HEK293T (cell line): Measurements from ENCODE around the gene C19orf25.

Source experiments
- CTCF ChIA-PET: fragments of 350-600 bp; formaldehyde crosslinking; extraction: SDS; loops from one replicate; lab custom pipeline; 2021; ENCODE audit warnings: antibody characterized with exemption, inconsistent platforms; lab: Yijun Ruan, JAX
- POLR2A ChIA-PET: fragments of 350-600 bp; formaldehyde crosslinking; extraction: SDS; loops from one replicate; lab custom pipeline; 2020; ENCODE audit warnings: antibody characterized with exemption, inconsistent platforms; lab: Yijun Ruan, JAX
- DNase-seq: peaks from one replicate; pipeline ENCODE4 v3.0.0; 2012; ENCODE audit warnings: mixed read lengths; ENCODE audit errors: extremely low spot score
- ARNT ChIP-seq: fragments of 450-650 bp; IDR thresholded peaks from 2 replicates; pipeline ENCODE4 v1.6.1; 2017; ENCODE audit warnings: mild to moderate bottlenecking
- BHLHE40 ChIP-seq: fragments of 450-650 bp; IDR thresholded peaks from 2 replicates; pipeline ENCODE4 v1.6.1; 2016; ENCODE audit warnings: mild to moderate bottlenecking, moderate library complexity, borderline replicate concordance
- CTBP1 ChIP-seq: fragments of 450-650 bp; IDR thresholded peaks from 2 replicates; pipeline ENCODE4 v1.6.1; 2016; ENCODE audit warnings: borderline replicate concordance
- ELF4 ChIP-seq: fragments of 450-650 bp; IDR thresholded peaks from 2 replicates; pipeline ENCODE4 v1.6.1; 2017; ENCODE audit warnings: antibody characterized with exemption
- FOXA1 ChIP-seq: fragments of 450-650 bp; IDR thresholded peaks from 2 replicates; pipeline ENCODE4 v1.6.1; 2016; ENCODE audit warnings: mild to moderate bottlenecking
- FOXK2 ChIP-seq: fragments of 450-650 bp; IDR thresholded peaks from 2 replicates; pipeline ENCODE4 v1.6.1; 2016; ENCODE audit warnings: mild to moderate bottlenecking
- FOXM1 ChIP-seq: fragments of 450-650 bp; IDR thresholded peaks from 2 replicates; pipeline ENCODE4 v1.6.1; 2017; ENCODE audit warnings: mild to moderate bottlenecking, borderline replicate concordance
- HDGF ChIP-seq: fragments of 450-650 bp; IDR thresholded peaks from 2 replicates; pipeline ENCODE4 v1.6.1; 2017; ENCODE audit warnings: antibody characterized with exemption, borderline replicate concordance
- L3MBTL2 ChIP-seq: fragments of 450-650 bp; conservative IDR thresholded peaks from 2 replicates; pipeline ENCODE4 v1.6.1; 2016; ENCODE audit warnings: mild to moderate bottlenecking
- LEF1 ChIP-seq: fragments of 450-650 bp; IDR thresholded peaks from 2 replicates; pipeline ENCODE4 v1.6.1; 2017; ENCODE audit warnings: mild to moderate bottlenecking, borderline replicate concordance
- NFRKB ChIP-seq: fragments of 450-650 bp; IDR thresholded peaks from 2 replicates; pipeline ENCODE4 v1.6.1; 2016; ENCODE audit warnings: mild to moderate bottlenecking, moderate library complexity
- SP1 ChIP-seq: fragments of 450-650 bp; IDR thresholded peaks from 2 replicates; pipeline ENCODE4 v1.6.1; 2017
- SUZ12 ChIP-seq: fragments of 450-650 bp; IDR thresholded peaks from 2 replicates; pipeline ENCODE4 v1.6.1; 2016; ENCODE audit warnings: mild to moderate bottlenecking
- TARDBP ChIP-seq: fragments of 450-650 bp; IDR thresholded peaks from 2 replicates; pipeline ENCODE4 v1.6.1; 2016
- ZNF384 ChIP-seq: fragments of 450-650 bp; IDR thresholded peaks from 2 replicates; pipeline ENCODE4 v1.6.1; 2016
- TF ChIP-seq, protein P1 (sequence below): fragments of 450-650 bp; IDR thresholded peaks from 2 replicates; pipeline ENCODE4 v1.6.1; 2016

The C19orf25 gene

DNA sequence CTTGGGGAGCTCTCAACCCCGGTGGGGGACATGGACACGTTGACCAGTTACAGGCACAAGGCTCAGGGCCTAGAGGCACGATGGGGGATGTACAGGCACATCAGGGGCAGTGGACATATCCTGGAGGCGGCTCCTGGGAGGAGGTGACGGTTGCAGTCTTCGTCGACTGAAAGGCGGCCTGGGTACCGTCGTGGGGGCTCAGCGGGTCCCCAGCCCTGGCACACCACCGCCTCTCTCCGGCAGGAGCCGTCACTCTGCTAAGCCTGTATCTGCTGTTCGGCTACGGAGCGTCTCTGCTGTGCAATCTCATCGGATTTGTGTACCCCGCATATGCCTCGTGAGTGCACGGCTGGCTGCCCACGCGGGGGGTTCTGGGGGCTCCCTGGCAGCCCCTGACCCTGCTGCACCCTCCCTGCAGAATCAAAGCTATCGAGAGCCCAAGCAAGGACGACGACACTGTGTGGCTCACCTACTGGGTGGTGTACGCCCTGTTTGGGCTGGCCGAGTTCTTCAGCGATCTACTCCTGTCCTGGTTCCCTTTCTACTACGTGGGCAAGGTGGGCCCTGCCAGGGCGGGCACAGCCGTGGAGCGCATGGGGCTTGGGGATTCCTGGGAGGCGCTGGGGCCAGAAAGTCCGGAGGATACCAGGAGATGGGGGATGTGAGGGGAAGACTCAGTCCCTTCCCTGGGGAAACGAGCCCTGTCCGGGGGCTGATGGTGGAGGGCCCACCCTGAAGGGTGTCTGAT, 16.2 kb upstream of the C19orf25 start:
- POLR2A ChIA-PET: no interaction called here
- TF ChIP-seq FOXA1 (no peak), TARDBP (no peak), FOXM1 (no peak), SP1 (no peak), LEF1 (no peak), CTBP1 (no peak), SUZ12 (no peak), HDGF (no peak), ARNT (no peak), ZNF384 (no peak), BHLHE40 (no peak), ELF4 (no peak), FOXK2 (no peak), L3MBTL2 (no peak), NFRKB (no peak)
- TF ChIP-seq, protein P1, sequence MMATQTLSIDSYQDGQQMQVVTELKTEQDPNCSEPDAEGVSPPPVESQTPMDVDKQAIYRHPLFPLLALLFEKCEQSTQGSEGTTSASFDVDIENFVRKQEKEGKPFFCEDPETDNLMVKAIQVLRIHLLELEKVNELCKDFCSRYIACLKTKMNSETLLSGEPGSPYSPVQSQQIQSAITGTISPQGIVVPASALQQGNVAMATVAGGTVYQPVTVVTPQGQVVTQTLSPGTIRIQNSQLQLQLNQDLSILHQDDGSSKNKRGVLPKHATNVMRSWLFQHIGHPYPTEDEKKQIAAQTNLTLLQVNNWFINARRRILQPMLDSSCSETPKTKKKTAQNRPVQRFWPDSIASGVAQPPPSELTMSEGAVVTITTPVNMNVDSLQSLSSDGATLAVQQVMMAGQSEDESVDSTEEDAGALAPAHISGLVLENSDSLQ: no peak
- CTCF ChIA-PET: no interaction called here

DNA sequence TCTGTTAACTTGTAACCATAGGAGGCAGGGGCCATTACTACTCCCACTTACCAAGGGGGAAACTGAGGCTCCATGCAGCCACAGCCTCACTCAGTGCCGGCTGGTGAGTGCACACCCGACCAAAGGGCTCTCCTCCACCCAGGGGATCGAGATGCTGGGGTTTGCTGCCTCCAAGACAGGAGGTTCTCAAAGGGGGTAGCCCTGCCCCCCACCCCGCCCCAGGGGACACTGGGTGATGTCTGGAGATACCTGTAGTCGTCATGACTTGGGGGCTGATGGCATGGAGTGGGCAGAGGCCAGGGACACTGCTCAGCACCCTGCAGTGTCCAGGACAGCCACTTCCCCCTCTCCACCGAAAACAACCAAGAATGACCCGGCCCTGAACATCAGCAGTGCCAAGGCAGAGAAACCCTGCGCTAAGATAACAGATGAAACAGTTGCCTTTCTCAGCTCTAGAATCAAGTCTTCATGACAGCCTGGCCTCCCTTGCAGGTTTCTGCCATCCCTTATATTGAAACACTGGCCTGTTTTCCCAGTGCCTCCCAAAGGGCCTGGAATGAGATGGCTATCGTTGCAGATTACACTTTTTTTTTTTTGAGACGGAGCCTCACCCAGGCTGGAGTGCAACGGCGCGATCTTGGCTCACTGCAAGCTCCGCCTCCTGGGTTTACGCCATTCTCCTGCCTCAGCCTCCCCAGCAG, 15.2 kb upstream of the C19orf25 start:
- no peak for TF ChIP-seq SP1
- no peak for TF ChIP-seq HDGF
- TF ChIP-seq TARDBP: no peak
- TF ChIP-seq FOXM1: no peak
- TF ChIP-seq CTBP1: no peak
- TF ChIP-seq L3MBTL2: no peak
- no peak for TF ChIP-seq NFRKB
- no peak for TF ChIP-seq LEF1
- no peak for TF ChIP-seq ARNT
- TF ChIP-seq SUZ12: no peak
- no peak for TF ChIP-seq ZNF384
- no peak for TF ChIP-seq FOXA1
- TF ChIP-seq, protein P1: no peak
- TF ChIP-seq ELF4: no peak
- no peak for TF ChIP-seq FOXK2
- no peak for TF ChIP-seq BHLHE40
- DNase-seq: no peak
- POLR2A ChIA-PET: no interaction called here
- CTCF ChIA-PET: interaction anchor here (0.6 kb wide), 1 partner anchor 287 kb away, joined by 4 read pairs; no protein-coding TSS in a partner anchor

More for the DNA sequence above, 16.2 kb upstream of the C19orf25 start:
- no peak for DNase-seq

DNA sequence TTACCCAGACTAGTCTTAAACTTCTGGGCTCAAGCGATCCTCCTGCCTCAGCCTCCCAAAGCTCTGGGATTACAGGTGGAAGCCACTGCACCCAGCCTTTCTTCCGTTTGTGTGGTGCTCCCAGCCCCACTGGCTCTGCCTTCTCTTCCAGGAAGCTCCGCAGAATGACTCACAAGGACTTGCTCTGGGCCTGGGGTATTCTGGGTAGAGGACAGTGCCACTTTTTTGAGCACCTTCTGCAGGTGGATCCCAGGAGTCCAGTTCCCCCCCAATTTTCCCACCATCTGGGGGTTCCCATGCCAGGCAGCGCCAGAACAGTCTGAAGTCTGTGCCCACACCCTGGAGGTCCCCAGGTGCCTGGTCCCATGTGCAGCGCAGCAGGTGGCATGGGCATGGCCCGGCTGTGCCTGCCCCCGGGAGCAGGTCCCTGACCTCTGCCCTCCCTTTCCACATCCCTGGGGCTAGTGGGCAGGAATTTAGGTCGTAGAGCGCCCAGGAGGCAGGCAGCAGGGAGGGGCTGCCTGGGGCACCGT, 13.5 kb upstream of the C19orf25 start:
- ChIA-PET CTCF (no interaction called here), POLR2A (interaction anchor here (1.2 kb wide), 1 partner anchor 13 kb away, joined by 4 read pairs; no protein-coding TSS in a partner anchor)
- TF ChIP-seq FOXA1: no peak
- TF ChIP-seq ELF4: no peak
- TF ChIP-seq L3MBTL2: no peak
- TF ChIP-seq LEF1: no peak
- TF ChIP-seq ZNF384: no peak
- no peak for TF ChIP-seq ARNT
- TF ChIP-seq SUZ12: no peak
- no peak for TF ChIP-seq NFRKB
- TF ChIP-seq, protein P1: no peak
- no peak for TF ChIP-seq FOXK2
- TF ChIP-seq TARDBP: no peak
- TF ChIP-seq CTBP1: no peak
- TF ChIP-seq FOXM1: no peak
- TF ChIP-seq BHLHE40: no peak
- TF ChIP-seq HDGF: no peak
- no peak for TF ChIP-seq SP1
- no peak for DNase-seq

DNA sequence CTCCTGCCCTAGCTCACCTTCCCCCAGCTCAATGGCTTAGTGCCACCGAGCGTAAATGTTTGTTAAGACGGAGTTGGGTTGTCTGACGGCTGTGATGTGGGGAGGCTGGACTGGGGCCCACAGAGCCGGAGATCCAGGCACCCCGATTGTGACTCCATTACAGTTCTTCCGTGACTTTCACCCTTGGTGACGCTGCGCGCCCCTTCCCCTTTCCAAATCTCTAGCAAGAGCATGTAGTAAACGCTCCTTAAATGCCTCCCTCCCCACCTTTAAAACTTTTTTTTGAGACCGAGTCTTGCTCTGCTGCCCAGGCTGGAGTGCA, 12.8 kb upstream of the C19orf25 start:
- CTCF ChIA-PET: no interaction called here
- TF ChIP-seq CTBP1 (no peak), LEF1 (no peak), ZNF384 (no peak), ELF4 (no peak), SUZ12 (no peak), SP1 (no peak), FOXM1 (no peak), ARNT (no peak), FOXK2 (no peak), HDGF (no peak)
- TF ChIP-seq, protein P1: no peak

More for the DNA sequence above, 12.8 kb upstream of the C19orf25 start:
- no peak for DNase-seq
- POLR2A ChIA-PET: no interaction called here
